H1 (cell line): ENCODE data around the gene HDAC9. TPM values are rescaled to one million over a fixed set of nuclear protein-coding genes. Genes with fewer than 3 reads are reported as not detected.

Experiments
- CTCF ChIA-PET: fragments of 300-600 bp; sonication (Branson Sonifier 250); formaldehyde crosslinking; loops from one replicate; lab custom pipeline; 2021; ENCODE audit not compliant: partially characterized antibody; lab: Charles Lee
- POLR2A ChIA-PET: fragments of 300-600 bp; sonication (Branson Sonifier 250); formaldehyde crosslinking; loops from one replicate; lab custom pipeline; 2021; ENCODE audit warnings: inconsistent platforms; ENCODE audit not compliant: partially characterized antibody; lab: Charles Lee
- DNase-seq, 2 experiments: peaks; one replicate each; pipeline versions ENCODE4 v3.0.0 to v3.0.0-alpha.2; 2010 to 2022; ENCODE audit warnings: low spot score in 2 of 2, low read depth in 1 of 2, mixed read lengths in 1 of 2
- FAIRE-seq: peaks from 2 replicates; lab custom pipeline; 2011; peaks lifted over from hg19 to GRCh38; lab: Jason Lieb, UNC
- H2AFZ ChIP-seq: 2 replicates; pipeline ENCODE4 v1.8.1; 2012; ENCODE audit warnings: low read length, inconsistent platforms
- H2AK5ac ChIP-seq: 2 replicates; pipeline ENCODE4 v1.6.1; 2013; ENCODE audit warnings: low read depth, low read length
- H2BK120ac ChIP-seq: replicated peaks from 2 replicates; pipeline ENCODE3; 2013; ENCODE audit warnings: low read depth, low read length, inconsistent platforms
- H2BK12ac ChIP-seq: 2 replicates; pipeline ENCODE4 v1.6.1; 2013; ENCODE audit warnings: low read depth, low read length
- H2BK15ac ChIP-seq: 2 replicates; pipeline ENCODE4 v1.6.1; 2013; ENCODE audit warnings: low read length
- H2BK20ac ChIP-seq: 2 replicates; pipeline ENCODE4 v1.6.1; 2013; ENCODE audit warnings: low read length
- H2BK5ac ChIP-seq: 2 replicates; pipeline ENCODE4 v1.6.1; 2013; ENCODE audit warnings: low read depth, low read length
- H3K14ac ChIP-seq: 2 replicates; pipeline ENCODE4 v1.6.1; 2013; ENCODE audit warnings: inconsistent platforms; ENCODE audit not compliant: insufficient read length
- H3K18ac ChIP-seq: 2 replicates; pipeline ENCODE4 v1.6.1; 2013; ENCODE audit warnings: low read length; ENCODE audit errors: extremely low read depth
- H3K23ac ChIP-seq: 2 replicates; pipeline ENCODE4 v1.6.1; 2013; ENCODE audit warnings: inconsistent platforms; ENCODE audit not compliant: insufficient read length
- H3K23me2 ChIP-seq: 2 replicates; pipeline ENCODE4 v1.6.1; 2013; ENCODE audit warnings: low read depth, low read length
- H3K27ac ChIP-seq: 2 replicates; pipeline ENCODE4 v1.6.1; 2011; ENCODE audit warnings: low read depth, low read length, inconsistent platforms
- H3K27me3 ChIP-seq, 4 experiments: replicated peaks in 1 of 4; 1 replicate in 1 of 4; 2 replicates in 3 of 4; pipeline versions ENCODE4 v1.6.1 to v1.8.1; 2011 to 2013; ENCODE audit warnings: low read length in 3 of 4, mild to moderate bottlenecking in 3 of 4, inconsistent platforms in 2 of 4, mixed read lengths in 2 of 4, moderate library complexity in 1 of 4; ENCODE audit not compliant: control insufficient read depth in 3 of 4, insufficient read depth in 3 of 4; ENCODE audit errors: extremely low read depth in 1 of 4
- H3K36me3 ChIP-seq, 4 experiments: 2 replicates each; pipeline versions ENCODE4 v1.6.1 to v1.8.1; 2011 to 2013; ENCODE audit warnings: mild to moderate bottlenecking in 4 of 4, low read length in 3 of 4, moderate library complexity in 2 of 4, control low read depth in 1 of 4, inconsistent platforms in 1 of 4; ENCODE audit not compliant: insufficient read depth in 4 of 4, control insufficient read depth in 2 of 4
- H3K4ac ChIP-seq: replicated peaks from 2 replicates; pipeline ENCODE3; 2013; ENCODE audit warnings: low read length, low read depth, mixed read lengths, inconsistent platforms; ENCODE audit not compliant: insufficient read length
- H3K4me1 ChIP-seq, 4 experiments: replicated peaks in 1 of 4; 1 replicate in 1 of 4; 2 replicates in 3 of 4; pipeline versions ENCODE4 v1.6.1 to v1.8.1; 2011 to 2013; ENCODE audit warnings: low read length in 3 of 4, inconsistent platforms in 2 of 4, mixed read lengths in 1 of 4; ENCODE audit not compliant: insufficient read depth in 4 of 4, control insufficient read depth in 3 of 4
- H3K4me2 ChIP-seq, 2 experiments: 2 replicates each; pipeline versions ENCODE4 v1.6.1 to v1.8.1; 2011 to 2013; ENCODE audit warnings: low read depth in 2 of 2, low read length in 2 of 2, control low read depth in 1 of 2, inconsistent platforms in 1 of 2, mild to moderate bottlenecking in 1 of 2; ENCODE audit not compliant: insufficient read depth in 1 of 2
- H3K4me3 ChIP-seq, 4 experiments: fragments of 200-600, 300-600 bp in 1 of 4; sonication (generic), shearing (Covaris generic), sonication (Bioruptor Twin) in 1 of 4; 2 replicates each; pipeline versions ENCODE4 v1.5.1 to v1.8.1; 2011 to 2016; ENCODE audit warnings: low read length in 4 of 4, low read depth in 3 of 4, control low read depth in 2 of 4, inconsistent platforms in 2 of 4, mild to moderate bottlenecking in 2 of 4, mixed read lengths in 1 of 4, moderate library complexity in 1 of 4; ENCODE audit not compliant: insufficient read depth in 2 of 4; ENCODE audit errors: extremely low read depth in 1 of 4
- H3K56ac ChIP-seq: replicated peaks from 2 replicates; pipeline ENCODE3; 2013; ENCODE audit warnings: low read depth, mild to moderate bottlenecking, mixed read lengths, low read length, inconsistent platforms; ENCODE audit not compliant: insufficient read length
- H3K79me1 ChIP-seq: 2 replicates; pipeline ENCODE4 v1.6.1; 2013; ENCODE audit warnings: low read depth, low read length, control low read depth
- H3K79me2 ChIP-seq, 2 experiments: 2 replicates each; pipeline versions ENCODE4 v1.6.1 to v1.8.1; 2012 to 2013; ENCODE audit warnings: low read length in 2 of 2, mild to moderate bottlenecking in 2 of 2, inconsistent platforms in 1 of 2; ENCODE audit not compliant: insufficient read depth in 2 of 2, control insufficient read depth in 1 of 2
- H3K9ac ChIP-seq, 4 experiments: replicated peaks in 1 of 4; 1 replicate in 1 of 4; 2 replicates in 3 of 4; pipeline versions ENCODE4 v1.6.1 to v1.8.1; 2011 to 2013; ENCODE audit warnings: low read depth in 3 of 4, low read length in 3 of 4, control low read depth in 2 of 4, mild to moderate bottlenecking in 2 of 4, moderate library complexity in 2 of 4, inconsistent platforms in 1 of 4; ENCODE audit errors: extremely low read depth in 1 of 4
- H3K9me3 ChIP-seq, 2 experiments: 2 replicates each; pipeline versions ENCODE4 v1.6.1 to v1.8.1; 2012 to 2013; ENCODE audit warnings: mild to moderate bottlenecking in 2 of 2, moderate library complexity in 2 of 2, control low read depth in 1 of 2, inconsistent platforms in 1 of 2, low read depth in 1 of 2, low read length in 1 of 2, mixed read lengths in 1 of 2; ENCODE audit not compliant: insufficient read depth in 2 of 2
- H4K20me1 ChIP-seq, 2 experiments: replicated peaks in 1 of 2; 2 replicates each; pipeline versions ENCODE3 to v1.8.1; 2011 to 2013; ENCODE audit warnings: inconsistent platforms in 2 of 2, low read length in 2 of 2, mild to moderate bottlenecking in 1 of 2; ENCODE audit not compliant: insufficient read depth in 2 of 2, control insufficient read depth in 1 of 2
- H4K5ac ChIP-seq: 2 replicates; pipeline ENCODE4 v1.6.1; 2013; ENCODE audit warnings: low read length, low read depth, mixed read lengths, inconsistent platforms; ENCODE audit not compliant: insufficient read length
- H4K8ac ChIP-seq: 2 replicates; pipeline ENCODE4 v1.8.0; 2013; ENCODE audit warnings: mild to moderate bottlenecking, moderate library complexity, low read length, inconsistent platforms; ENCODE audit not compliant: insufficient read depth; ENCODE audit errors: extremely low read depth
- H4K91ac ChIP-seq: replicated peaks from 2 replicates; pipeline ENCODE3; 2013; ENCODE audit warnings: low read length, mixed read lengths, inconsistent platforms; ENCODE audit not compliant: insufficient read length
- BACH1 ChIP-seq: IDR thresholded peaks from 2 replicates; pipeline ENCODE4 v1.6.1; 2012; ENCODE audit warnings: low read length, improper control_type of control experiment
- BCL11A ChIP-seq, 2 experiments: IDR thresholded peaks; one replicate each; pipeline ENCODE4 v1.6.1; 2011; ENCODE audit warnings: low read depth in 2 of 2, low read length in 2 of 2, mild to moderate bottlenecking in 2 of 2
- CBX5 ChIP-seq: fragments of 300-800, 300-1000 bp; sonication (generic); IDR thresholded peaks from 2 replicates; pipeline ENCODE4 v1.7.1; 2016; ENCODE audit warnings: antibody characterized with exemption, low read length, low read depth
- GABPA ChIP-seq: IDR thresholded peaks from 2 replicates; pipeline ENCODE4 v1.6.1; 2011; ENCODE audit warnings: mild to moderate bottlenecking, low read length, moderate library complexity, borderline replicate concordance; ENCODE audit not compliant: insufficient read depth
- POU5F1 ChIP-seq: IDR thresholded peaks from 2 replicates; pipeline ENCODE4 v1.6.1; 2011; ENCODE audit warnings: low read depth, mild to moderate bottlenecking, low read length, moderate library complexity
- SIN3A ChIP-seq, 2 experiments: IDR thresholded peaks in 1 of 2; conservative IDR thresholded peaks in 1 of 2; 2 replicates each; pipeline ENCODE4 v1.6.1; 2011 to 2012; ENCODE audit warnings: low read length in 2 of 2, improper control_type of control experiment in 1 of 2, low read depth in 1 of 2, mild to moderate bottlenecking in 1 of 2
- SIX5 ChIP-seq: IDR thresholded peaks from 2 replicates; pipeline ENCODE4 v1.6.1; 2011; ENCODE audit warnings: mild to moderate bottlenecking, low read depth, low read length
- TAF7 ChIP-seq: optimal IDR thresholded peaks from 2 replicates; pipeline ENCODE3; 2011; ENCODE audit warnings: low read depth, mild to moderate bottlenecking, inconsistent platforms, low read length, moderate library complexity, borderline replicate concordance
- TBP ChIP-seq: IDR thresholded peaks from 2 replicates; pipeline ENCODE4 v1.6.1; 2011; ENCODE audit warnings: low read depth, low read length, improper control_type of control experiment
- YY1 ChIP-seq: IDR thresholded peaks from 2 replicates; pipeline ENCODE4 v1.6.1; 2011; ENCODE audit warnings: low read depth, mild to moderate bottlenecking, low read length
- WGBS, 2 experiments: shearing (Covaris generic) in 1 of 2; methylation state at CpG; one replicate each; pipeline versions ENCODE4 v1.1.6 to v1.1.7; 2013 to 2015; ENCODE audit warnings: low lambda C conversion rate in 2 of 2, mixed read lengths in 2 of 2, inconsistent platforms in 1 of 2, low coverage in 1 of 2, missing lambda C conversion rate in 1 of 2; ENCODE audit not compliant: insufficient replicate concordance in 2 of 2, insufficient coverage in 1 of 2, insufficient read length in 1 of 2; ENCODE audit errors: extremely low coverage in 1 of 2, missing lambda C conversion rate in 1 of 2; 5-methylcytosine and 5-hydroxymethylcytosine counted together
- polyA plus RNA-seq, 7 experiments: library from polyadenylated mRNA; depleted of rRNA in 3 of 7; stranded (reverse) in 5 of 7; unstranded in 2 of 7; fragments of >200 nt in 5 of 7; fragments of 200-250 nt in 2 of 7; gene quantifications; 1 replicate in 5 of 7; 2 replicates in 1 of 7; 4 replicates in 1 of 7; pipeline versions ENCODE4 v1.2.1 to v1.2.3, GENCODE V29; 2011 to 2013; ENCODE audit warnings: missing spikeins in 2 of 7, mixed read lengths in 2 of 7
- total RNA-seq: library from RNA; stranded (reverse); fragmentation: NEBNext Ultra II Directional; extraction: Animal tissue kit (Norgen Biotek cat#: 25700); gene quantifications from 2 replicates; pipeline ENCODE4 v1.2.1, GENCODE V29; 2021

HDAC9 gene
- total and polyA plus RNA-seq, 2 of the 8 experiments (the other 6 are each of a cell fraction or from before 2014, with no cell fraction given) = 9.5 to 13.1 TPM

- Histone ChIP-seq H3K56ac (no peak overlapping the region), H3K79me1 (no peaks in the 10 kb centered on the region), H3K9ac (no peak overlapping the region), H3K4me2 (no peak overlapping the region), H3K14ac (no peak overlapping the region), H4K5ac (no peak overlapping the region), H3K9me3 (no peaks in the 10 kb centered on the region), H2BK15ac (no peak overlapping the region), H3K4me1 (no peaks in the 10 kb centered on the region)
- CTCF ChIA-PET = interaction anchor here (0.8 to 2.8 kb wide), 4 partner anchors 10 to 63 kb away, joined by 3 to 15 read pairs (median 4); no protein-coding TSS in a partner anchor
- no peak for DNase-seq
- POLR2A ChIA-PET = no interaction called here
- no peak for TF ChIP-seq SIX5
- no peak for TF ChIP-seq BCL11A (IDR thresholded peaks at IDR 0.05; ENCODE audit: low read depth in 2 of 2, low read length in 2 of 2)
- no peak for TF ChIP-seq TBP
- TF ChIP-seq BACH1 = no peak
- TF ChIP-seq TAF7 = no peak
- no peak for TF ChIP-seq GABPA
- no peak for TF ChIP-seq YY1
- no peak for TF ChIP-seq SIN3A (conservative IDR thresholded peaks at IDR 0.05 in 1 of 2, IDR thresholded peaks at IDR 0.05 in 1 of 2; ENCODE audit: low read depth in 1 of 2, low read length in 2 of 2)
- TF ChIP-seq CBX5 = no peak
- TF ChIP-seq POU5F1 = no peak
- TF ChIP-seq, all 59 proteins: peak for 0
- Histone ChIP-seq H4K91ac (no peak overlapping the region), H3K79me2 (no peaks in the 10 kb centered on the region), H3K27ac (no peak overlapping the region), H3K36me3 (peaks cover 0 to 1% (median 0%) of the 10 kb centered on the region in 4 experiments; a peak in 2 of 8 replicates), H2BK20ac (no peak overlapping the region), H3K27me3 (no peaks in the 10 kb centered on the region), H2AK5ac (no peak overlapping the region), H3K23me2 (no peaks in the 10 kb centered on the region), H4K20me1 (no peaks in the 10 kb centered on the region), H2AFZ (no peak overlapping the region), H2BK5ac (no peak overlapping the region), H4K8ac (no peak overlapping the region), H3K4ac (no peak overlapping the region), H3K4me3 (no peak overlapping the region), H3K18ac (no peak overlapping the region), H2BK120ac (no peak overlapping the region), H3K23ac (no peak overlapping the region), H2BK12ac (no peak overlapping the region)
- WGBS, 2 experiments = 83% methylated on average over 2 of the region's 2 CpGs; no CpG with 5 or more reads in 1 of the 2 experiments
- no peak for FAIRE-seq
Observed at GRCh38 chr7:18653381-18654155, 158.0 kb downstream of the HDAC9 start.
